PC-9 (cell line): ENCODE results near the gene SCN3A. TPM values are rescaled to one million over a fixed set of nuclear protein-coding genes. Genes with fewer than 3 reads are reported as not detected.

Experiments used
- BruUV-seq: library from RNA; stranded (reverse); fragments of 400-500 nt; replicated peaks from 2 replicates; lab custom pipeline; 2021; lab: Mats Ljungman, UMichigan
- CTCF ChIA-PET: fragments of 300-600 bp; sonication (Branson Sonifier 250); formaldehyde crosslinking; loops from one replicate; lab custom pipeline; 2022; ENCODE audit warnings: antibody characterized with exemption; lab: Charles Lee
- POLR2A ChIA-PET: fragments of 300-600 bp; sonication (Branson Sonifier 250); formaldehyde crosslinking; loops from one replicate; lab custom pipeline; 2022; ENCODE audit warnings: antibody characterized with exemption; ENCODE audit not compliant: unreplicated experiment; lab: Charles Lee
- DNase-seq, 2 experiments: peaks; one replicate each; pipeline versions ENCODE4 v3.0.0 to v3.0.0-alpha.2; 2015 to 2022; ENCODE audit warnings: mixed read lengths in 1 of 2
- H2AFZ ChIP-seq: fragments of 200-600 bp; sonication (generic); 2 replicates; pipeline ENCODE4 v1.8.1; 2017; ENCODE audit warnings: antibody characterized with exemption
- H3F3A ChIP-seq: fragments of 200-600 bp; sonication (generic); 2 replicates; pipeline ENCODE4 v1.8.1; 2017; ENCODE audit warnings: antibody characterized with exemption, mild to moderate bottlenecking, low read depth; ENCODE audit not compliant: insufficient read depth
- H3K27ac ChIP-seq: fragments of 200-600 bp; sonication (generic); 2 replicates; pipeline ENCODE4 v1.6.1; 2016; ENCODE audit warnings: mixed run types
- H3K27me3 ChIP-seq: fragments of 200-600 bp; sonication (generic); 2 replicates; pipeline ENCODE4 v1.6.1; 2016; ENCODE audit warnings: low read depth, mixed run types; ENCODE audit not compliant: insufficient read depth
- H3K36me3 ChIP-seq: fragments of 200-600 bp; sonication (generic); 2 replicates; pipeline ENCODE4 v1.6.1; 2016; ENCODE audit warnings: low read depth, mixed run types
- H3K4me1 ChIP-seq: fragments of 200-600 bp; sonication (generic); replicated peaks from 2 replicates; pipeline ENCODE4 v1.6.1; 2016; ENCODE audit warnings: mixed run types; ENCODE audit not compliant: insufficient read depth
- H3K4me2 ChIP-seq: fragments of 200-600 bp; sonication (generic); 2 replicates; pipeline ENCODE4 v1.6.1; 2017; ENCODE audit warnings: mixed run types
- H3K4me3 ChIP-seq: fragments of 200-600 bp; sonication (generic); 2 replicates; pipeline ENCODE4 v1.6.1; 2016; ENCODE audit warnings: mixed run types
- H3K79me2 ChIP-seq: fragments of 200-600 bp; sonication (generic); 2 replicates; pipeline ENCODE4 v1.6.1; 2017; ENCODE audit warnings: low read depth, mixed run types
- H3K9me2 ChIP-seq: fragments of 200-600 bp; sonication (generic); 2 replicates; pipeline ENCODE4 v1.8.1; 2017; ENCODE audit warnings: mild to moderate bottlenecking; ENCODE audit not compliant: insufficient read depth
- H3K9me3 ChIP-seq: fragments of 200-600 bp; sonication (generic); 2 replicates; pipeline ENCODE4 v1.8.1; 2016; ENCODE audit warnings: low read depth; ENCODE audit not compliant: insufficient read depth
- H4K20me1 ChIP-seq: fragments of 200-600 bp; sonication (generic); 2 replicates; pipeline ENCODE4 v1.8.1; 2017; ENCODE audit not compliant: insufficient read depth
- CTCF ChIP-seq: fragments of 200-600 bp; sonication (generic); conservative IDR thresholded peaks from 2 replicates; pipeline ENCODE4 v1.6.1; 2017; ENCODE audit warnings: mixed run types, antibody characterized with exemption, mild to moderate bottlenecking, moderate library complexity
- EZH2 ChIP-seq: fragments of 200-600 bp; sonication (generic); IDR thresholded peaks from 2 replicates; pipeline ENCODE4 v1.8.0; 2017; ENCODE audit warnings: antibody characterized with exemption, low read depth
- intact Hi-C: fragments of 100-400 bp; cut with micrococcal nuclease; formaldehyde crosslinking; loops from one replicate; pipeline ENCODE4 v1.10.0; 2022; ENCODE audit not compliant: unreplicated experiment
- total RNA-seq: library from RNA; stranded (reverse); gene quantifications from 2 replicates; pipeline ENCODE4 v1.2.3, GENCODE V29; 2021

The SCN3A gene
- total RNA-seq, 1 experiment from 2014 or later = not detected

GRCh38 chr2:165163761-165164160 is 40.1 kb downstream of the SCN3A start:
- Histone ChIP-seq H4K20me1 (no peaks in the 10 kb centered on the region), H3K27me3 (no peaks in the 10 kb centered on the region), H3K36me3 (no peaks in the 10 kb centered on the region), H3K9me2 (no peaks in the 10 kb centered on the region), H3K4me3 (no peak overlapping the region), H3K4me2 (no peak overlapping the region), H3K4me1 (no peaks in the 10 kb centered on the region), H3F3A (no peaks in the 10 kb centered on the region), H3K9me3 (no peaks in the 10 kb centered on the region), H3K79me2 (no peaks in the 10 kb centered on the region), H2AFZ (no peak overlapping the region), H3K27ac (no peak overlapping the region)
- POLR2A ChIA-PET = no interaction called here
- no TSS peak for BruUV-seq
- intact Hi-C loops = no loop called here
- no peak for DNase-seq
- CTCF ChIA-PET = no interaction called here
- TF ChIP-seq CTCF = no peak
- no peak for TF ChIP-seq EZH2

- intact Hi-C loops = no loop called here
- no peaks in the 10 kb centered on the region for H3K9me2 ChIP-seq
- no peak overlapping the region for H3K4me3 ChIP-seq
- no peak overlapping the region for H3K27ac ChIP-seq
- BruUV-seq = no TSS peak
- TF ChIP-seq EZH2 (no peak), CTCF (no peak)
- ChIA-PET CTCF (no interaction called here), POLR2A (no interaction called here)
- no peak overlapping the region for H2AFZ ChIP-seq
- H3F3A ChIP-seq = no peaks in the 10 kb centered on the region
- H3K79me2 ChIP-seq = no peaks in the 10 kb centered on the region
- H3K27me3 ChIP-seq = no peaks in the 10 kb centered on the region
- no peaks in the 10 kb centered on the region for H4K20me1 ChIP-seq
- no peaks in the 10 kb centered on the region for H3K9me3 ChIP-seq
- H3K4me2 ChIP-seq = no peak overlapping the region
- no peak for DNase-seq
- no peaks in the 10 kb centered on the region for H3K36me3 ChIP-seq
- no peaks in the 10 kb centered on the region for H3K4me1 ChIP-seq
Observed at GRCh38 chr2:165162466-165162865, 41.4 kb downstream of the SCN3A start.

- no TSS peak for BruUV-seq
- no peak overlapping the region for H3K27ac ChIP-seq
- ChIA-PET POLR2A (no interaction called here), CTCF (no interaction called here)
- H4K20me1 ChIP-seq = no peaks in the 10 kb centered on the region
- H3K4me1 ChIP-seq = no peaks in the 10 kb centered on the region
- H3K36me3 ChIP-seq = no peaks in the 10 kb centered on the region
- H2AFZ ChIP-seq = no peak overlapping the region
- intact Hi-C loops = no loop called here
- no peaks in the 10 kb centered on the region for H3K79me2 ChIP-seq
- H3K4me3 ChIP-seq = no peak overlapping the region
- H3K9me3 ChIP-seq = no peaks in the 10 kb centered on the region
- no peaks in the 10 kb centered on the region for H3F3A ChIP-seq
- TF ChIP-seq EZH2 (no peak), CTCF (no peak)
- H3K9me2 ChIP-seq = no peaks in the 10 kb centered on the region
- DNase-seq = no peak
- H3K4me2 ChIP-seq = no peak overlapping the region
- no peaks in the 10 kb centered on the region for H3K27me3 ChIP-seq
Observed at GRCh38 chr2:165161510-165161909, 42.3 kb downstream of the SCN3A start.
